Mammary epithelial cell (primary cell): ENCODE measurements around the gene GNPTG.
"Not testable (repeated sequence)": the region's sequence is repeated elsewhere in the genome, so short reads cannot be mapped to it uniquely, and the experiment has no call there.

ENCODE experiments used
- CTCF ChIP-seq, 2 donors: IDR thresholded peaks in 1 of 2; conservative IDR thresholded peaks in 1 of 2; 2 replicates each; pipeline ENCODE4 v1.5.1; 2011 to 2012; ENCODE audit warnings: inconsistent platforms in 2 of 2, low read length in 2 of 2, mild to moderate bottlenecking in 2 of 2, control low read depth in 1 of 2, low read depth in 1 of 2; ENCODE audit not compliant: insufficient read depth in 1 of 2; ENCODE audit errors: extremely low read depth in 1 of 2
- EZH2 ChIP-seq: IDR thresholded peaks from 2 replicates; pipeline ENCODE4 v1.6.1; 2012; ENCODE audit warnings: low read length, inconsistent platforms, borderline replicate concordance

DNA sequence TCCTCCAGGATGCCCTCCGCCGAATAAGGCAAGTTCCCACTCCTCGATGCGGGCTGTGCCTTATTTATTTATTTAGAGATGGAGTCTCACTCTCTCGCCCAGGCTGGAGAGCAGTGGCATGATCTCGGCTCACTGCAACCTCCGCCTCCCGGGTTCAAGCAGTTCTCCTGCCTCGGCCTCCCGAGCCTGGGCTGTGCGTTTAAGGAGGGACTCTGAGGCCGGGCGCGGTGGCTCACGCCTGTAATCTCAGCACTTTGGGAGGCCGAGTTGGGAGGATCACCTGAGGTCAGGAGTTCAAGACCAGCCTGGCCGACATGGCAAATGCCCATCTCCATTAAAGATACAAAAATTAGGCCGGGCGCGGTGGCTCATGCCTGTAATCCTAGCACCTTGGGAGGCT lies 23.6 kb upstream of the GNPTG start:
- TF ChIP-seq CTCF (conservative IDR thresholded peaks at IDR 0.05 in 1 of 2, IDR thresholded peaks at IDR 0.05 in 1 of 2; ENCODE audit: extremely low read depth in 1 of 2, insufficient read depth in 1 of 2, low read depth in 1 of 2, low read length in 2 of 2); EZH2: not testable (repeated sequence)
